NT2/D1 (cell line): ENCODE measurements around the gene PDE6A.

ENCODE experiments used
- SUZ12 ChIP-seq: IDR thresholded peaks from 2 replicates; pipeline ENCODE4 v1.6.1; 2011; ENCODE audit not compliant: insufficient read length, insufficient read depth; ENCODE audit errors: extremely low read depth
- YY1 ChIP-seq: IDR thresholded peaks from 2 replicates; pipeline ENCODE4 v1.6.1; 2011; ENCODE audit not compliant: insufficient read length, insufficient read depth
- ZNF274 ChIP-seq: IDR thresholded peaks from 2 replicates; pipeline ENCODE4 v1.6.1; 2011; ENCODE audit warnings: mild to moderate bottlenecking, low read depth, low read length

DNA sequence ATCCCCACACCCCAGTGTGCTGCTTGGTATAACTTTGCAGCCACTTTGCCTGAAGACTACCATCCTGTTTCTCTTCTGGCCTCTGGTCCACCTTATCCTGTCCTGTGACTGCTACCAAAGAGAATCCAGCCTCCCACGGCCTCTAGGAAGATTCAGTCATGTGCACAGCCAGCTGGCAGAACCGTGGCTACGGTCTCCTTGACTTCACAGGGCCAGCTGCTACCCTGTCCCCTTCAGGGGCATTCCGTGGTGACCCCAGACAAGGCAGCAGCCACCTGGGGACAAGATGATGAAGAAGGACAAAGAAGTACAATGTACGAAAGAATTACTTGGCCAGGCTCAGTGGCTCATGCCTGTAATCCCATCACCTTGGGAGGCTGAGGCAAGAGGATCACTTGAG lies 98.6 kb downstream of the PDE6A start:
- no peak for TF ChIP-seq YY1
- no peak for TF ChIP-seq SUZ12
- TF ChIP-seq ZNF274 = no peak
